MM.1S (cell line): ENCODE measurements around the gene ITIH3.

Source experiments
- DNase-seq: peaks from one replicate; pipeline ENCODE4 v3.0.0-alpha.2; 2015
- H2AFZ ChIP-seq: fragments of 300-600 bp; sonication (generic); 2 replicates; pipeline ENCODE4 v1.6.0; 2016; ENCODE audit warnings: antibody characterized with exemption, low read length
- H3F3A ChIP-seq: fragments of 300-600 bp; sonication (generic); 2 replicates; pipeline ENCODE4 v1.6.1; 2016; ENCODE audit warnings: mild to moderate bottlenecking, antibody characterized with exemption, low read length, moderate library complexity, mixed read lengths; ENCODE audit not compliant: insufficient read depth
- H3K27ac ChIP-seq: fragments of 300-600 bp; sonication (generic); 2 replicates; pipeline ENCODE4 v1.5.1; 2016; ENCODE audit warnings: mild to moderate bottlenecking, low read length
- H3K27me3 ChIP-seq: fragments of 300-600 bp; sonication (generic); replicated peaks from 2 replicates; pipeline ENCODE4 v1.6.0; 2016; ENCODE audit warnings: low read length; ENCODE audit not compliant: insufficient read depth
- H3K36me3 ChIP-seq: fragments of 300-600 bp; sonication (generic); replicated peaks from 2 replicates; pipeline ENCODE4 v1.6.1; 2016; ENCODE audit warnings: mild to moderate bottlenecking, low read length, mixed read lengths; ENCODE audit not compliant: insufficient read depth
- H3K4me1 ChIP-seq: fragments of 300-600 bp; sonication (generic); 2 replicates; pipeline ENCODE4 v1.6.1; 2016; ENCODE audit warnings: low read length, mixed read lengths
- H3K4me2 ChIP-seq: fragments of 300-600 bp; sonication (generic); 2 replicates; pipeline ENCODE4 v1.6.0; 2016; ENCODE audit warnings: low read depth, low read length
- H3K4me3 ChIP-seq: fragments of 300-600 bp; sonication (generic); 2 replicates; pipeline ENCODE4 v1.5.1; 2016; ENCODE audit warnings: low read length, mixed read lengths
- H3K79me2 ChIP-seq: fragments of 300-600 bp; sonication (generic); 2 replicates; pipeline ENCODE4 v1.6.1; 2016; ENCODE audit warnings: mixed run types, low read length, mixed read lengths
- H3K9ac ChIP-seq: fragments of 300-600 bp; sonication (generic); 2 replicates; pipeline ENCODE4 v1.6.1; 2016; ENCODE audit warnings: low read length, mixed read lengths
- H3K9me2 ChIP-seq: fragments of 300-600 bp; sonication (generic); replicated peaks from 2 replicates; pipeline ENCODE4 v1.6.1; 2016; ENCODE audit warnings: mild to moderate bottlenecking, low read length, mixed read lengths; ENCODE audit not compliant: insufficient read depth
- H3K9me3 ChIP-seq: fragments of 300-600 bp; sonication (generic); replicated peaks from 2 replicates; pipeline ENCODE4 v1.6.1; 2016; ENCODE audit warnings: mild to moderate bottlenecking, low read length, mixed read lengths; ENCODE audit not compliant: insufficient read depth
- H4K20me1 ChIP-seq: fragments of 300-600 bp; sonication (generic); 2 replicates; pipeline ENCODE4 v1.6.1; 2016; ENCODE audit warnings: mild to moderate bottlenecking, low read length, moderate library complexity, mixed read lengths; ENCODE audit not compliant: insufficient read depth
- CTCF ChIP-seq: fragments of 300-600 bp; sonication (generic); IDR thresholded peaks from 2 replicates; pipeline ENCODE4 v1.5.1; 2016; ENCODE audit warnings: antibody characterized with exemption, low read length, mixed read lengths
- EZH2 ChIP-seq: fragments of 300-600 bp; sonication (generic); optimal IDR thresholded peaks from 2 replicates; pipeline ENCODE3; 2017; ENCODE audit warnings: low read depth, mild to moderate bottlenecking, antibody characterized with exemption, low read length, mixed read lengths
- EZH2phosphoT487 ChIP-seq: fragments of 300-600 bp; sonication (generic); IDR thresholded peaks from 2 replicates; pipeline ENCODE4 v1.6.1; 2018; ENCODE audit warnings: antibody characterized with exemption, low read length

ITIH3 gene

GRCh38 chr3:52805270-52806039 is 10.9 kb downstream of the ITIH3 start:
- Histone ChIP-seq H3K4me2 (no peak overlapping the region), H3K36me3 (no peaks in the 10 kb centered on the region), H3K27me3 (no peaks in the 10 kb centered on the region), H3F3A (no peaks in the 10 kb centered on the region), H3K9me3 (no peaks in the 10 kb centered on the region), H3K9me2 (no peaks in the 10 kb centered on the region), H3K9ac (no peak overlapping the region), H3K4me3 (no peak overlapping the region), H3K4me1 (no peaks in the 10 kb centered on the region), H4K20me1 (no peaks in the 10 kb centered on the region), H3K27ac (no peak overlapping the region), H3K79me2 (no peaks in the 10 kb centered on the region), H2AFZ (no peak overlapping the region)
- TF ChIP-seq CTCF (no peak), EZH2phosphoT487 (no peak), EZH2 (no peak)
- no peak for DNase-seq

- H3K27ac ChIP-seq: no peak overlapping the region
- no peak overlapping the region for H3K4me2 ChIP-seq
- no peaks in the 10 kb centered on the region for H3K36me3 ChIP-seq
- no peak overlapping the region for H3K9ac ChIP-seq
- H3K4me1 ChIP-seq: no peaks in the 10 kb centered on the region
- H3K9me3 ChIP-seq: no peaks in the 10 kb centered on the region
- no peak for TF ChIP-seq CTCF
- no peak for TF ChIP-seq EZH2
- no peak for TF ChIP-seq EZH2phosphoT487
- no peaks in the 10 kb centered on the region for H3F3A ChIP-seq
- H3K4me3 ChIP-seq: no peak overlapping the region
- H2AFZ ChIP-seq: no peak overlapping the region
- DNase-seq: no peak
- H3K9me2 ChIP-seq: no peaks in the 10 kb centered on the region
- no peaks in the 10 kb centered on the region for H4K20me1 ChIP-seq
- no peaks in the 10 kb centered on the region for H3K79me2 ChIP-seq
- no peaks in the 10 kb centered on the region for H3K27me3 ChIP-seq
Measured at GRCh38 chr3:52809149-52809548, 14.6 kb downstream of the ITIH3 start.

- DNase-seq: no peak
- H3K27ac ChIP-seq: no peak overlapping the region
- TF ChIP-seq EZH2phosphoT487 (no peak), EZH2 (no peak), CTCF (no peak)
Measured at GRCh38 chr3:52809662-52810377, 15.2 kb downstream of the ITIH3 start.

More at GRCh38 chr3:52809662-52810377, 15.2 kb downstream of the ITIH3 start:
- Histone ChIP-seq H3K9me3 (no peaks in the 10 kb centered on the region), H3K4me3 (no peak overlapping the region), H3K79me2 (no peaks in the 10 kb centered on the region), H3K4me1 (no peaks in the 10 kb centered on the region), H2AFZ (no peak overlapping the region), H3F3A (no peaks in the 10 kb centered on the region), H3K9me2 (no peaks in the 10 kb centered on the region), H3K4me2 (no peak overlapping the region), H3K9ac (no peak overlapping the region), H4K20me1 (no peaks in the 10 kb centered on the region), H3K27me3 (no peaks in the 10 kb centered on the region), H3K36me3 (no peaks in the 10 kb centered on the region)
